Astrocyte (in vitro differentiated cells and primary cell): ENCODE results near the gene PTMS.

Source experiments
- CTCF ChIP-seq: IDR thresholded peaks from 2 replicates; pipeline ENCODE4 v1.5.1; 2011; ENCODE audit warnings: low read depth, mild to moderate bottlenecking, inconsistent platforms, low read length, moderate library complexity; ENCODE audit not compliant: insufficient read depth
- EZH2 ChIP-seq: IDR thresholded peaks from 2 replicates; pipeline ENCODE4 v1.6.1; 2012; ENCODE audit warnings: mild to moderate bottlenecking, low read length, inconsistent platforms; ENCODE audit not compliant: insufficient read depth

GRCh38 chr12:6809056-6809455, 42.9 kb downstream of the PTMS start:
- TF ChIP-seq CTCF: no peak
- no peak for TF ChIP-seq EZH2
